Hepatocyte (in vitro differentiated cells): Measurements from ENCODE around the gene SHROOM3.

ENCODE experiments used
- EZH2 ChIP-seq: fragments of 200-600 bp; sonication (generic); IDR thresholded peaks from 2 replicates; pipeline ENCODE4 v1.6.1; 2016; ENCODE audit warnings: antibody characterized with exemption, mild to moderate bottlenecking, borderline replicate concordance
- EZH2phosphoT487 ChIP-seq: fragments of 200-600 bp; sonication (generic); IDR thresholded peaks from one replicate; pipeline ENCODE4 v1.6.1; 2018; ENCODE audit warnings: antibody characterized with exemption, mild to moderate bottlenecking, low read depth, moderate library complexity; ENCODE audit not compliant: unreplicated experiment, severe bottlenecking
- TF ChIP-seq, protein P1 (sequence below): fragments of 200-600 bp; sonication (generic); IDR thresholded peaks from 2 replicates; pipeline ENCODE4 v1.5.1; 2016; ENCODE audit warnings: antibody characterized with exemption, mild to moderate bottlenecking; ENCODE audit not compliant: poor library complexity

DNA sequence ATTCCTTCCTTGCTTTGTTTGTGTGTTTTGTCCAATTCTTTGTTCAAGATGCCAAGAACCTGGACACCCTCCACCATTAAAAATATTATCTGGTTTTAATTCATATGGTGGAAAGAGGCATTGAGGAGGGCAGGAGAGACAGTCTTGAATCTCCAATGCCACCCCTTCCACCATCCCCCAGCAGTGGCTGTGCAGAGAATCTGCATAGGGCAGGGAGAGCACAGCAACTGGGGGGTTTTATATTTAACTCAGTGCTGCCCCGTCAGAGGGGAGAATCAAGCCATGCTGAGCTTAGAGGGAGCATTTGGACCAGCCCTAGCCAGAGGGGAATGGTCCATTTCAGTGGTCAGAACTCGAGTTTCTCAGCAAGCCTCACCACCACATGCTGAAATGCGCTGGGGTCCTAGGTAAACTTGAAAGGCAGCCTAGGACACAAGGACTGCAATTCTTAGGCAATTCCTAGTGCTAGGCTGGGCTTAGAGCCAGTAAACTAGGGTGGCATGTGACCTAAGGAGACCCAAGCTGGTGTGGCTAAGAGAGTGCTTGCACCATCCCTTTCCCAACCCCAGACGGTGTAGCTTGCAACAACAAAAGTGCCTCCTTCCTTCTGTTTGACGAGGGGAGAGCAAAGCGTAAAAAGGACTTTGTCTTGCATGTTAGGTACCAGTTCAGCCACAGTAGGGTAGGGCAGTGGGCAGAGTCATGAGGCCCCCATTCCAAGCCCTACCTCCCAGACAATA, 48.3 kb upstream of the SHROOM3 start:
- TF ChIP-seq, protein P1, sequence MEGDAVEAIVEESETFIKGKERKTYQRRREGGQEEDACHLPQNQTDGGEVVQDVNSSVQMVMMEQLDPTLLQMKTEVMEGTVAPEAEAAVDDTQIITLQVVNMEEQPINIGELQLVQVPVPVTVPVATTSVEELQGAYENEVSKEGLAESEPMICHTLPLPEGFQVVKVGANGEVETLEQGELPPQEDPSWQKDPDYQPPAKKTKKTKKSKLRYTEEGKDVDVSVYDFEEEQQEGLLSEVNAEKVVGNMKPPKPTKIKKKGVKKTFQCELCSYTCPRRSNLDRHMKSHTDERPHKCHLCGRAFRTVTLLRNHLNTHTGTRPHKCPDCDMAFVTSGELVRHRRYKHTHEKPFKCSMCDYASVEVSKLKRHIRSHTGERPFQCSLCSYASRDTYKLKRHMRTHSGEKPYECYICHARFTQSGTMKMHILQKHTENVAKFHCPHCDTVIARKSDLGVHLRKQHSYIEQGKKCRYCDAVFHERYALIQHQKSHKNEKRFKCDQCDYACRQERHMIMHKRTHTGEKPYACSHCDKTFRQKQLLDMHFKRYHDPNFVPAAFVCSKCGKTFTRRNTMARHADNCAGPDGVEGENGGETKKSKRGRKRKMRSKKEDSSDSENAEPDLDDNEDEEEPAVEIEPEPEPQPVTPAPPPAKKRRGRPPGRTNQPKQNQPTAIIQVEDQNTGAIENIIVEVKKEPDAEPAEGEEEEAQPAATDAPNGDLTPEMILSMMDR, result no peak
- TF ChIP-seq EZH2, result no peak
- no peak for TF ChIP-seq EZH2phosphoT487
